Body of pancreas (tissue), 4 donors: ENCODE results near the gene ETDC.

Source experiments
- CTCF ChIP-seq, 7 experiments: fragments of 450-650 bp in 4 of 7; fragments of 200-600 bp in 3 of 7; sonication (generic) in 3 of 7; IDR thresholded peaks; one replicate each; pipeline ENCODE4 v1.5.1; 2016 to 2019; ENCODE audit warnings: antibody characterized with exemption in 7 of 7
- POLR2A ChIP-seq, 3 donors: fragments of 450-650 bp; IDR thresholded peaks; one replicate each; pipeline ENCODE4 v1.6.1; 2016; ENCODE audit warnings: antibody characterized with exemption in 3 of 3, mild to moderate bottlenecking in 2 of 3

- no peak for TF ChIP-seq POLR2A (IDR thresholded peaks at IDR 0.05)
- TF ChIP-seq CTCF (IDR thresholded peaks at IDR 0.05), result no peak
These were observed 37.7 kb downstream of the ETDC start for GRCh38 chrX:135346975-135347374.
